GM19438 (cell line): ENCODE measurements around the gene GSTO2.
A peak's percentile ranks its signal among the peaks of the same experiment; 100 is the strongest.

Experiments
- ATAC-seq: cut with Tn5 transposase; IDR thresholded peaks from one replicate; pipeline ENCODE4 v1.9.1; 2021; ENCODE audit warnings: low read depth; ENCODE audit not compliant: unreplicated experiment

GSTO2 gene

DNA sequence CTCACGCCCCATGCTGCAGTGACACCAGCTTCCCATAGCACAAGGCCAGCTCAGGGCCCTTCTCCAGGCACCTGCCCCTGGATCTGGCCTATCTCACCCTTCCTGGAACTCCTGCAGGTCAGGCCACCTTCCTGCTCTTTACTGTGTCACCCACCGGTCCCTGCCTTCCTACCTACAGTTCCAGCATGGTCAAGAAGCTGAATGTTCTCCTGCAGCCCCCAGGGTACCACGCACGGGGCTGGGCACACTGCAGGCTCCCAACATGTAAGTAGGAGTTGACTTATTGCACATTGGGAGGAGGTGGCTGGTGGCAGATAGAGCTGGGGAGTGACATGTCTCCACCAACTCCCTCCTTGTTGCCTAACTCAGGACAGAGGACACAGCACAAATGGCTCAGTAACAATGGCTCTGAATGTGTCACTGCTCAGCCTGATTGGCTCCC lies 54.8 kb downstream of the GSTO2 start:
- ATAC-seq: no peak

DNA sequence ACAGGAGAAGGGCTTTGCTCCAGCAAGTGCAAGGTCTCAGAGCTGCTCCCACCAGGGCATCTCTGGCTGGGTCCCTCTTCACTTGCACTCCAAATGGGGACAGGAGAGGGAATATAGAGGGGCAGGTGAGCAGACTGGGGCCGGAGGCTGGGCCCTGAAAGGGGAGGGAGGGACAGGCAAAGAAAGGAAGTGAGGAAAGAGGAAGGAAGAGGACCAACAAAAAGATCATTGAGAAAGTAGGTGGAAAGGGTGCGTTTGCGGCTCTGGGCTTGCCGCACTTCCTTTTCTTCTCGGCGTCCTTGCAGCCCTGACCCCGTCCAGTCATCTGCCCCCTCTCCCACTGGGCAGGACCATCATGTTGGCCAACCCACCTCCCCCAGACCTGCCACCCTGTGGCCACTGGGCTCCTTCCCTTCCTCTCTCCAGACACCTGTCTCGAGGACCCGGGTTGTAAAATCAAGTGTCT lies 55.3 kb downstream of the GSTO2 start:
- ATAC-seq: no peak

DNA sequence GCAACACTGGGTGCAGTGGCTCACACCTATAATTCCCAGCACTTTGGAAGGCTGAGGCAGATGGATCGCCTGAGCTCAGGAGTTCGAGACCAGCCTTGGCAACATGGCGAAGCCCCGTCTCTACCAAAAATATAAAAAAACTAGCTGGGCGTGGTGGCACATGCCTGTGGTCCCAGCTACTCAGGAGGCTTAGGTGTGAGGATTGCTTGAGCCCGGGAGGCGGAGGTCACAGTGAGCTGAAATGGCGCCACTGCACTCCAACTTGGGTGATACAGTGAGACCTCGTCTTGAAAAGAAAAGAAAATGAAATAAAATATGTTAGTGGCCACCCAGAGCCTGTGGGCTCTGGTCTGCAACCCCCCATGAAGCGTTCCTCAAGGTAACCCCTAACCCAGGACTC lies 55.9 kb downstream of the GSTO2 start:
- no peak for ATAC-seq

DNA sequence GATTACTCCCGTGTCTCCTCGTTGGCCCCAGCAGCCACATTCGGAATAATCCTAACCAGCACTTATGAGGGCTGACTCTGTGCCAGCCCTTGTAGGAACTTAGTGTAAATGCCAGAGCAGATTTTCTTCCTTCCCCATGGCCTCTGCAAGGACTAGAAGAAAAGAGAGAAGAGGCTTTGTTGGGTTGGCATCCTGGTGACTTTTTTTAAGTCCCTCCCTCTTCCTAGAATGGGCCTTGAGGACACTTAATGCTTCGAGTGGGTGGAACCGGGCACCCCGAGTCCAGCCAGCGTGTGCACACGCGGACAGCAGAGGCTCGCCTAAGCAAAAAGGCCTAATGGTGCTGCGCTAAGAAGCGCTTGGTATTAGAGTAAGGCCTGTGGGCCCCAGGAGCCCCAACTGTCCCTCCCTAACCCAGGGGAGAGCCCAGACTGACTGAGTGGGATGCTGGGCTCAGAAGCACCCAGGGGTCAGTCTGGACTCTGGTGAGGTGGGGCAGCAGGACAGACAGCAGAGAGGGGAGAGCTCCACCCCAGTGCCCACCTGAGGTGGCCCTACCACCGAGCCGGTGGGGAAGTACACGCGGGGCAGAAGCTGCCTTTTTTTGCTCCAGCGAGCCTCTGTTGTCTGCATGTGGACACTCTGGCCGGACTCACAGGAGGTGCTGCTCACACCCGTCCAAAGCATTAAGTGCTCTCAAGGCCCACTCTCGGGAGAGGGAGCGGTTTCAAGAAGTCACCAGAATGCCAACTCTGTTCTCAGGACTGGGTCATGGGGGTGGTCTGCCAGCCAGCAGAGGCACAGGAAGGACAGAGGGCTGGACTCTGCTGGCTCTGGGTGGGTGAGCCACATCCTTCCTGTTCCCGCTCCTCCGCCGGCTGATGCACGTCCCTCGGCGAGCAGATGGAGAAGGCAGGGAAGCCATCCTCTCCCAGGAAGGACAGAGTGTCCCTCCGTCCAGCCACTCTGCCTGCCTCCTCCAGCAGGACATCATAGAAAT lies 56.8 kb downstream of the GSTO2 start:
- ATAC-seq: no peak

DNA sequence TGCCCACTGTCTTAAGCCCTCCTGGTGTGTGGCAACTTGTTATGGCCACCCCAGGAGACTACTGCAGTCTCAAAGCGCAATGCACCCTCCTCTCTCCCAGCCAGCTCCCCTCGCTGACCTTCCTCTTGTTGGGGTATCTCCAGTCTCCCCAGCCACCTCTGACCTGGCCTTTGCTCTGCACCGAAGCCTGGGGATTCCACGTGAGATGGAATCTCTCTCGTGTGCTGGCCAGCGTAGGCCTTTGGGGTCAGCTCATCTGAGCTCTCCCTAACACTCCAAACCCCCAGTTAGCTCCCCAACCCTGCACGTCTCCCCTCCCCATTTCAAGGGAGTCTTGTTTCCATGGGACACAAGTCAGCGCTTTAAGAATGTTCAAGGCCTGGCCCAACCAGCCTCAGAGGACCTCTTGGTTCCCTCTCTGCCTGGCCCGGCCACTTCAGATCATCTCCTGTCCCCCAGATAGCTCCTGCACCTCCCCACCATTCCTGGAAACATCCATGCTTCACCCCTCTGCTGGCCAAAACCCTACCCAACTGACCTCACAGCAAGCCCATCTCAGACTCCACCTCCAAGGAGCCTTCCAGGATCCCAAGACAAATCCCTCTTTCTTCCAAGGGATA lies 58.1 kb downstream of the GSTO2 start:
- no peak for ATAC-seq

DNA sequence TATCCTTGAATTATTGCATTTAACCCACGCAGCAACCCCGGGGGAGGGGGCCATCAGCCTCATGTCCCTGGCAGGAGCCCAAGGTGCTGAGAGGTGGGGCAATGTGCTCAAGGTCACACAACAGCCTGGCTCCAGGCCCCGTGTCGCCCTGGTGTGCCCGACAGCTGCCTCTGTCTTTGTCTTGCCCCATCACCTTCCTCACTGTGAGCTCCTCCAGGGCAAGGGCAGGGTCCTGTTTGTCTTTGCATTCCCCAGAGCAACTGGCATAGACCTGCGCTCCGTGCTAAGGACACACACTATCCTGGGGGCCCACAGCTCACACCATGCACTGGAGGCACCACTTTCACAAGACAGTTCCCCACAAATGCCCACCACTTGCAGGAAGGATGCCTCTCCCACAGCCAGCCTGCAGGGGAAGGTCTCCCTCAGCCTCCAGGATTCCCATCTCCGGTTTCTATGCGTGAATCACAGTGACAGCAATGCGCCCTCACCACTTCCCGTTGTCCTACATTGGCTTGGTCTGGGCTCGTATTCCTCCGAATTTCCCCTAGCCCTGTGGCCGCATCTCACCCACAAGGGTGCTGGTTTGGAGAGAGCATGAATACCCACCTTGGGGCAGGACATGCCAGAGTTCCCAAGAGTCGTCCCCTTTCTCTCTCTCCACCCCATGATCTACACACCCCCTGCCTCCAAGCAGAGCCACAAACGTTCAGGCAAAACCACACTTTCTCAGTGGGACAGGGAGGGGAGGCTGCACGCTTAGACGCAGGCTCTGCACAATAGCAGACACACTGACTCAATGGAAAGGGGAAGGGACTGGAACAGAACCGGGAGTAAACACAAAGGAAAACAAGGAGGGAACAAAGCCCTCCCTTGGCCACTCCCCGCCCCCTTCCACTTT lies 59.0 kb downstream of the GSTO2 start:
- ATAC-seq: no peak

DNA sequence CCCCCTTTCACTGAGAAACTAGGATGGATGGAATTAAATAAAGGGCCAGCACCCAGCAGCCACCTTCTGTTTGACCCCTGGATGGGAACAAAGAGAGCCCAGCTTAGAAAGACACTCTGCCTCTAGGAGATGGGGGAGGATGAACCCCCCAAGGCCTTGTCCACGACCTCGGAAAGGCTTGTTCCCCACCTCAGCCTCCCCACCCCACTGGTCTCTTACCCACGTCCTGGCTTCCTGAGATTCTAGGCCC lies 59.6 kb downstream of the GSTO2 start:
- peak; percentile 15 for ATAC-seq

DNA sequence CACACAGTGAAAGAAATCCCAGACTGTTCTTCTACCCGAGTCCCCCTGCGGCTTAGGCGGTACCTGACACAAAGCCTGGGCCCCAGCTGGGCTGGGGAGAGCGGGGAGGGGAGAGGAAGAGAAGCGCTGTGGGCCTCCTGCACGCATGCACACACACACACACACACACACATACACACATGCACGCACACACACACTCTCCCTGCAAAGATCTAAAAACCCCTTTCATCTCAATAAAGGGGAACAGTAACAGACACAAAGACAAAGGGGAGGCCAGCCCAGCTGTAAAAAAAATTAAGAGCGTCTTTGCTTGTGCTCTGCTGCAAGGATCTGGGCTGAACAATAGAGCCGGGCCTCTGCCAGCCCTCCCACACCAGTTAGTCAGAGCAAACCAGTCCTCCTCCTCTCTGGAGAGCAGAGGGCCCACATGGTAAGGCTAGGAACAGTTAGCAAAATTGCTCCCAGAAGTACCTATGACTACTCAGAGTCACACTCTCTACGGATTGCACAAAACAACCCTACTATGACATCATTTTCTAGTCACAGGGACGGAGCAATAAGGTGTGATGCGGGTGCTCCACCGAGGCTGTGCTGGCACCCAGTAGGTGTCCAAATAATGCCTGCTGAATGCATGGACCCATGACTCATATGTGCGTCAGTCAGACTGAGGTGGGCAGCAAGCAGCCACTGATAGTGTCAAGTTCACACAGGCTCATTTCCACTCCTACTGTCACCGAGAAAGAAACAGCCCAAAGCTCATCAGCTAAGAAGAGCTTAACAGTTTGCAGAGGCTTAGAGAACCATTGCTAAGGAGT lies 60.1 kb downstream of the GSTO2 start:
- ATAC-seq: peak; percentile 53

DNA sequence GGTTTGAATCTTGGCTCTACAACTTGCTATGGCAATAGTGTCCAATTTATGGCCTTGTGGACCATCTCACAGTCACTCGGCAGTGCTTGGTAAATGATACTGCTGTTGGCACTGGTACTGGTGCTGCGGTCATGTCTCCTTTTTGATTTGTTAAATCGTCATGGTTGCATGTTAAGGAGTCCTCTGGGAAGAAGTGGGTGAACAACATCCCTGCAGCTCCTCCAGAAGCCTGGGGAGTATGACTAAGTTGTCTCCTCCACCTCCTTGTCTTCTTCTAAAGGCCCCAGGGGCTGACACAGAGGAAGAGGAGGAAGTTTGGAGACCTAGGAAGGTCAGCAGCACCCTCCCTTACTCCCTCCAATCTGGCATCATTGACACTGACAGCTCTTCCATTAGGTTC lies 60.8 kb downstream of the GSTO2 start:
- ATAC-seq: no peak

DNA sequence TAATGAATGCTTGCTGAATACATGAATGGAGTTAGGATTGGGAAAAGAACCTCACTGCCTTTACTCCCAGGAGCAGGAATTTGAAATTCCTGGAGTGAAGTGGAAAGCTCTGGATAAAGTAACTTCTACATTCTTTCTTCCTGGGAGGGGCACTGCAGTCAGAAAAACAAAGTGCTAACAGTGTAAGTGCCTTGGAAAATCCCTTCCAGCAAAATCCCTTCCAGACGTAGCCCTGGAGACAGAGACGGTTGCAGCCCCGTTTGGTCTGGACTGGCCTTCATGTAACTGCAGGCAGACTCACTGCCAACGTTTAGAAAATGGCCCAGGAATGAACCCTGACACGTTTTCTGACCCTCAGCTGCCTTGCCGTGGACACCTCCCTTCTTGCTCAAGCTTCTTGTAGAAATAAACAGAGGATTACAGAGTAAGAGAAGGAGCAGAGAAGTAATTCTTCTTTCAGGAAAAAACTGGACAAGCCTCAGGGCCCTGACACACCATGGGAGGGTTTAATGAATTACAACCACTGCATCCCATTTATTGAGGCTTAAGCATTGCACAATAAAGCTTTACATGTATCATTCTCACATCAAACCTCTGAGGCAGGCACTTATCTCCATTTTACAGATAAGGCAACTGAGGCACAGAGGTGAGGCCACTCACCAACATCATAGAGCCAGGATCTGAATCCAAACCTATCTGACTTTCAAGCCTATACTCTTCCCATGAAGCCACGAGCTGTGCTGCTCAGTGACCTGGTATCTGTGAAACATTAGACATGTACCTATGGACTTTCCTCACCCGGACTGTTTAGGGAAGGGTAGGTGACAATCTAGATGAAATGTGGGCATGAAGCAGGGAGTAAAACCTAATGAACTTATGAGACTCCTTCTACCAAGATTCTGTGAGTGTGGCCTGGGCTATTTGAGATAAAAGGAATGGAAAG lies 61.5 kb downstream of the GSTO2 start:
- no peak for ATAC-seq

DNA sequence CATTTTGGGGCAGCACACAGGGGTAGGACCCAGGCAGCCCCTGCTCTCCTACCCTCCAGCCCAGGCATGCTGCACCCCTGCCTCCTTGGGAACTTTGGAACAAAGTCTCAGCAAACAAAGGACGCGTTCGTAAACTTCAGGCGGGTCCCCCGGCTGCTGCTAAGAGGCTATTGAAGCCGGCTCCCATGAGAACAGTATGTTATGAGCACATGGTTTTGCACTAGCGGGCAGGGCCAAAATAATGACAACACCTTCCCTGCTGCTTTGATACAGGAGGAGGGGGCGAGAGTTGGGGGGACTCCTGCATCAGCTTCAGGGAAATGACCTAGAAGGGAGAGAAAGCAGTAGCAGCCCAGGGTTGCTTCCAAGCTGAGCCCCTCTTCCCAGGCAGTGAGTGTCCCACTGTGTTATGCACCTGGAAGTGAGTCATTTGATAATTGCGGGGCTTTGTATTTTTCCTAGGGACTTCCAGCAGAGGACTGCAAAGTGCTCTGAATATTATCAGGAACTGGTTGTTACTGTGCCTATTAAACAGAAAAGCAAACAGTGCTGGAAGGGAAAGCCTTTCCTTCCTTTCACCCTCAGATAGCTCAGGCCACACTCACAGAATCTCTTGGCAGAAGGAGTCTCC lies 62.3 kb downstream of the GSTO2 start:
- ATAC-seq: no peak

DNA sequence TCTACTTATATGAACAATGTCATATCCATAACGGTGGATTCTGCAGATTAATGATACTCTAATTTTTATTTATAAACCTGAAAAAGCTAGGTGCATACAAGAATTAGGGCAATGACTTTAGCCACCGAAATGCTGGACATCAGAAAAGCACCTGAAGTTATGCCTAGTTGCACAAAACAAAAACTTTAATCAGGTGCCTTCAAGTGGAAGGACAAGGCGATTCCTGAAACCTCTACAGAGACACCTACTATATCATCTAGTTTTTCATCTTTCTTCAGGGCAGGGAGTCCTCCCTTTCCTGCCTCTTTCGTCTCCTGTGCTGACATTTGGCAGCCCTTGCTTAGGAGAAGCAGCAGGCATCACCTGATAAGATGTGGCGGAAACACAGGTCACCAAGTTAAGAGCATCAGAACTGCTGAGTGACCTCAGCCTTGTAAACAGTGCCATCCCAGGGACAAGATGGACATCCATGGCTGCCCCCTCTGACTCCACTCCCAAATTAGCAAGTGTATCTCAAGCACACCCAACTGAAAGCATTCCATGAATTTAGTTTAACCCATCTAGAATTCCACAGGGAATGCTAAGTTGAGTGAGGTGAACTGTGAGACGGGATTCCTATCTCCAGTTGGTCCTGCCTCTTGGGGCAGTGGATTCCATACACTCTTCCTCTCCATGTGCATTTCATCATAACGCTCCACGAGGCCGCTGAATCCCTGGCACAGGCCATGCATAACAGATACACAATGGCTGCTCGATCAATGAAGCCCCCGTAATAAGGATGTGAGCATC lies 63.5 kb downstream of the GSTO2 start:
- ATAC-seq: no peak

DNA sequence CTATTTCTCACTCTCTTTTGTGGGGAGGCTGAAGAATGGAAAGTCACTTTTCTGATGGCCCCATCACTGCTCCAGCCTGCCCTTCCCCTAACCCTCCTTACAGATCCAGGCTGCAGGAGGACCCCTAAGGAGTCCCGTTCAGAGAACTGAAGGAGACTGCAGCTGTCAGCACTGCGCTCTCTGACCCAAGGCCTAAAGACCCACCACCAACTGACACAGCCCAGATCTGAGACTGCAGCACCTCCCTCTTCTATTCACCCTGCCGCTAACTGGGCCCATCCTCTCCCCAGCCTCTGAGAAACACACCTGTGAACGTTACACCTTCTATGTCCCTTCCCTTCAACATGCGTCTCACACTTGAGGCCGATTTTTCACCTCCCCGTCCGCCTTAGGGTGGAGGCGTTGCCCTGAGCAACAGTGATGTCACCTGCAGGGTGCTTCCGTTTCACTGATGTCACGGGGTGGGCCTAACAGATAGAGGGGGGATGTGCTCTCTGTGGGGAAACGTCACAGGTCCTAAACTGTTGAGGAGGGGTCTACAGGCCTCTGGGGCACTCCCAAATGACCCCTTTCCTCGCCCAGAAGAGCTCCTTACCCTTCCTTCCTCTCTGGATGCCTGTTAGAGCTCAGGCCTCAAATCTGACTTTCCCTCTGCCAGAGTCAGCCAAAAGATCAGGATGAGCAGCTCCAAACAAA lies 64.2 kb downstream of the GSTO2 start:
- ATAC-seq: no peak

DNA sequence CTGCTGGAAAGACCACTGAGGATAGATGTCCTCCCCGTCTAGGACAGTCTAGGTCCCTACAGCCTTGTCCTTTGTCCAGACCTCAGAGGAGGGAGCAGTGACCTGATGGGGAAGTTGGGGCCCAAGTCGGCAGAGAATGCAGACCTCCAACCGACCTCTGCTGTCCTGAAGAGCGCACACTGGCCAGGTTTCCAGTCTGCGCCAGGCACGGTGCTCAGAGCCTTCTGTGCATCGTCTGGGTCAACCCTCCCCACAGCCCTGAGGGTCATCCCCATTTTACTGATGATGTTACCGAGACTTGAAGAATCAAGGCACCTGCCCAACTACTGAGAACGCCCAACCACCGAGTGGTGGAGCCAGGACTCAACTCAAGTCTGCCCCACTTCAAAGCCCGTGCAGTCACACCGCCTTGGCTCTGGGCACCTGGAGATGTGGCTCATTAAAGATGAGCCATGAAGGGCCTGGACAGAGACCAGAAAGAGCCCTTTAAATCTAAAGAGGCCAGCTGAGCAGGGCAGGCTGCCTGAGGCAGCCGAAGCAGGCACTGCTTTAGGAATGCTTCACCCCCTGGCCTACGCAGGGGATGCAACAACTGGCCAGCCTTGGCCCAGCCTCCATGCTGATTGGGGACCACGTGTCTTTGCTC lies 64.9 kb downstream of the GSTO2 start:
- no peak for ATAC-seq

DNA sequence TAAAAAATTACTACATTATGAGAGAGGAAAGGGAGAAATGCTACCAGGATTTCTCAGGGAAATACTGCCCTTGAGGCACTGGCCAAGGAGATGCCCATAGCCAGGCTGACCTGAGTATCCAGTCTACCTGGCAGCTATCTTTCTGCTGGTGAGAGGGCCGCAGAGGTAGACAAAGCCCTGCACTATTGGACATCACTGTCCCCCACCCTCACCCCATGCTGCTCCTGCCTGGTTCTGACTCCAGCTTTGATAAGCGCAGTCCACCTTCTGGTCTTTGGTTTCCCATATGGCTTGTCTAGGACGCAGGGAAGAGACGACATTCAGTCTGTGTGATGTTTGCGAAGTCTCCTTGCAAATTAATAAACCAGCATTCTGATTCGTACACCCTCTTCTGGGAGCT lies 65.6 kb downstream of the GSTO2 start:
- ATAC-seq: no peak

DNA sequence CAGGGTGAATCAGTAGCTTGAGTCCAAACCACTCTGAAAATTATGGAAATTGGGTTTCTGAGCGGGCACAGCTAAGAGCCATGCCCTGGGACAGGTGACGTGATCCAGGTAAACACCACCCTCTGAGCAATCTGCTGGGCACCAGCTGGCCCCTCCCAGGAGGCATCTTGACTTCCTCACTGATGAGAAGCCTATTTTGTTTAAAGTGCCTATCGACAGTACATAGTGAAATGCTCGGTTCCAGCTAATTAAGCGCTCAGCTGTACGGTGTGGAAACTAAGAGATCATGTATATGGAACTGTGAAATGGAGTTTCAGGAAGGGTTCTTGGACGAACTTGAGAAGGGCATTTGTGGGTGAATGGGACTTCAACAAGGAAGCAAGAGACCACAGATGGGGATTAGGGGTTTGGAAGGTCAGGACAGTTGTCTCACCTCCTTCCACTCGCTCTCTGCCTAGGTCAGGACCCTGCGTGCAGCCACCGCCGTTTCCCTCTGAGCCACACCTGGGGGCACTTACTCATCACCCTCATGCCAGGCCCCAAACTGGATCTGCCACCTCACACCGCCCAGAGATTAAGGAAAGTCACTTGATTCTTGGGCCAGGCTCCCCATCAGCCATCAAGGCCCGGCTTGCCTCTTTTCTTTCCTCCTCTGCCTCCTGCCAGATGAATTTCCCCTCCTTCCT lies 66.1 kb downstream of the GSTO2 start:
- ATAC-seq: no peak
